B cell (primary cell): Measurements from ENCODE around the gene CHSY3.

Experiments used
- CTCF ChIP-seq: fragments of 200-600 bp; IDR thresholded peaks from one replicate; pipeline ENCODE4 v1.8.0; 2022; ENCODE audit warnings: antibody characterized with exemption, mild to moderate bottlenecking
- EZH2 ChIP-seq: IDR thresholded peaks from 2 replicates; pipeline ENCODE4 v1.6.1; 2012; ENCODE audit warnings: borderline replicate concordance, low read depth, mild to moderate bottlenecking, moderate library complexity, low read length; ENCODE audit not compliant: insufficient read depth, poor library complexity, severe bottlenecking

- TF ChIP-seq CTCF (no peak), EZH2 (no peak)
Observed at GRCh38 chr5:130116972-130117371, 212.7 kb downstream of the CHSY3 start.
